Jurkat, Clone E6-1 (cell line): ENCODE results near the gene CENPC.
"Not testable (repeated sequence)": the region's sequence is repeated elsewhere in the genome, so short reads cannot be mapped to it uniquely, and the experiment has no call there.

Source experiments
- DNase-seq: peaks from one replicate; pipeline ENCODE4 v3.0.0-alpha.2; 2011; ENCODE audit warnings: low read depth, low spot score
- H3K4me3 ChIP-seq: 2 replicates; pipeline ENCODE4 v1.5.1; 2011; ENCODE audit warnings: mild to moderate bottlenecking, low read length, control low read depth, moderate library complexity

The CENPC gene

DNA sequence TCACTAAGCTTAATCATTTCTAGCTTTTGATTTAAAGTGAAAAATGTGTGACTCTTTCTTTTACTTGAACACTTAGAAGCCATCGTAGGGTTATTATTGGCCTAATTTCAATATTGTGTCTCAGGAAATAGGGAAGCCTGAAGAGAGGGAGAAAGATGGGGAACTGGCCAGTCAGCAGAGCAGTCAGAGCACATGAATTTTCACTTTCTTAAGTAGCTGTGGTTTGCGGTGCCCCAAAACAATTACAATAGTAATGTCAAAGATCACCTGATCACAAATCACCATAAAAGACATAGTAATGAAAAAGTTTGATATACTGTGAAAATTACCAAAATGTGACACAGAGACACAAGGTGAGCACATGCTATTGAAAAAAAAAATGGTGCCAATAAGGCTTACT, 45.5 kb downstream of the CENPC start:
- no peak overlapping the region for H3K4me3 ChIP-seq
- no peak for DNase-seq

GRCh38 chr4:67483868-67484602, 61.3 kb downstream of the CENPC start:
- no peak for DNase-seq
- no peak overlapping the region for H3K4me3 ChIP-seq

DNA sequence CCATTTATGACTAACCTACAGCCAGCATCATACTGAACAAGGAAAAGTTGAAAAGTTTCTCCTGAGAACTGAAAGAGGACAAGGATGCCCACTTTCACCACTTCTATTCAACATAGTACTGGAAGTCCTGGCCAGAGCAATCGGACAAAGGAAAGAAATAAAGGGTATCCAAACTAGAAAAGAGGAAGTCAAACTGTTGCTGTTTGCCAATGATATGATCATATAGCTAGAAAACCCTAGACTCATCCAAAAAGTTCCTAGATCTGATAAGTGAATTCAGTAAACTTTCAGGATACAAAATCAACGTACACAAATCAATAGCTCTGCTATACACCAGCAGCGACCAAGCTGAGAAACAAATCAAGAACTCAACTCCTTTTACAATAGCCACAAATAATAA, 64.5 kb downstream of the CENPC start:
- no peak for DNase-seq
- no peak overlapping the region for H3K4me3 ChIP-seq

DNA sequence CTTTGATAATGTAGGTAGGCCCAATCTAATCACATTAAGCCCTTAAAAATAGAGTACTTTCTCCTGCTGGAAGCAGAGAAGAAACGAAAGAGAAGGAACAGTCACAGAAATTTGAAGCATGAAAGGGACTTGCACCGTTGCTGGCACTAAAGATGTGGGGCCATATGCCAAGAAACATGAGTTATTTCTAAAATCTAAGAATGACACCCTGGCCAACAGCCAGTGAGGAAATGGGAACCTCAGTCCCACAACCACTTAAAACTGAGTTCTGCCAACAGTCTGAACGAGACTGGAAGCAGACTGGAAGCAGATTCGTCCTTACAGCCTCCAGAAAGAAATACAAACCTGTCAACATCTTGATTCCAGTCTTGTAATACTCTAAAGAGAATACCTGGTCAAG, 70.1 kb downstream of the CENPC start:
- H3K4me3 ChIP-seq = no peak overlapping the region
- DNase-seq = no peak

GRCh38 chr4:67470871-67471270, 74.4 kb downstream of the CENPC start:
- no peak for DNase-seq
- H3K4me3 ChIP-seq = no peak overlapping the region

DNA sequence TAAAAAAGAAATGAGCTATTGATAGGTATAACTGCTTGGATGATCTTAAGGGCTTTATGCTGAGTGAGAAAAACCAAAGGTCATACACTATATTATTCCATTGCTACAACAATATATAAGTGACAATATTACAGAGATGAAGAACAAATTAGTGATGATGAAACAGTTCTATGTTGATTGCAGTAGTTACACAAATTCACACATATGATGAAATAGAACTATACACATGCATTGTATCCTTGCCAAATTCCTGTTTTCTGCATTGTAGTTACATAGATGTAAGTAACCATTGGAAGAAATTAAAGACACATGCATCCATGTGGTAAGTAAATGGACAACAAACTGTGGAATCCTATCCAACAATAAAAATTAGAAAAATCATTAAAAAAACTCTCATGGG, 76.5 kb downstream of the CENPC start:
- no peak for DNase-seq

GRCh38 chr4:67466751-67467150, 78.6 kb downstream of the CENPC start:
- no peak overlapping the region for H3K4me3 ChIP-seq
- no peak for DNase-seq

More for the DNA sequence above, 76.5 kb downstream of the CENPC start:
- no peak overlapping the region for H3K4me3 ChIP-seq

DNA sequence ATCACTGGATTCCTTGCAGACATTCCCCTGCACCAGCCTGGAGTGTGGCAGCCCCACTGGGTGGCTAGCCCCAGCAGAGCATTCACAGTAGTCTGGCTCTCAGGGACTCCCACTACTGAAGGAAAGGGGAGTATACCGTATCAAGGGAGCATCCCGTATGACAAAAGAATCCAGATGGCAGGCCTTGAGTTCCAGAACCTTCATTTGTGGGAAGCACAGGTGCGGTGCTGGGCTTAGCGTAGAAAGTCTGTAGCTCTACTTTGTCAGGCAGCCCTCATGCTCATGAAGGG, 79.6 kb downstream of the CENPC start:
- H3K4me3 ChIP-seq = no peak overlapping the region
- DNase-seq = no peak

DNA sequence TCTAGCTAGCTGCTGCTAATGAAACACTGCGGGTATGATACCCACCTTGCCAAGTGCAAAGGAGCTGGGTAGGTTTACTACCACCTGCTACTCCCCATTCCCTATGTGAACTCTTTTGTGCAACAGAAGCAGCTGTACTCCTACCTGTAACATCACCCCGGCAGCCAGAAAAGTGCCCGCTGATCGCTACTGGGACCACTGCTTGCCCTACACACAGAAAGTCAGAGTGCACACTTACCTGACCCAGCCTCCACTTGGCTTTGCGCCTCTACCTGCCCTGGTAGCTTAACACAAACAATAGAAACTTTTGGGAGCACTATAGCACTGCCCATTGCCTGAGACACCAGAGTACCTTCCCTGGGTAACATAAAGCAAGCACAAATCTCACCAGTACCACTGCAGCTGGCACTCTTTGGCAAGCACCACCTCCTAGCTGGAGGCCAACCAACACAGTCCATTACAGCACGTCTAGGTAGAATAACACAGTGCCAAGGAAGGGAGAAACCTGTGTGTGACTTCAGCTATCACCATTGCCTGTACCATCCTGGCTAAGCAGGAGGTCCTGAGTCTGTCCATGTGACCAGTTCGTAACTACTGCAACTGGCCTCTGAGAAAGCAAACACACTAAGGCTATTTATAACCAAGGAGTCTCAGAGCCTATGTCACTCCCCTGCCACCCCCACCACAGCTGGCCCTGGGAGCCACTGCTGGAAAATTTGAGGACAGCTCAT, 80.1 kb downstream of the CENPC start:
- no peak overlapping the region for H3K4me3 ChIP-seq
- DNase-seq = no peak

DNA sequence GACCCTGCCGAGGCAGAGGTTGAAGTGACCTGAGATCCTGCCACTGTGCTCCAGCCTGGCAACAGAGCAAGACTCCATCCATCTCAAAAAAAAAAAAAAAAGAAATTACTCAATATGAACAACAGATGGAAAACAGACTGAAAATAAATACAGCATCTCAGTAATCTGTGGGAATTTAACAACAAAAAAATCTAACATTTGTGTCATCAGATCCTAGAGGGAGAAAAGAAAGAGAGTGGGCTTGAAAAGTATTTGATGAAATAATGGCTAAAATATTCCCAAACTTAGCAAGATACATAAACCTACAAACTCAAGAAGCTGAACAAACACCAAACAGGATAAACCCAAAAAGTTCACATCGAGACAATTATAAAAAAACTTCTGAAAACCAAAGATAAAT, 84.7 kb downstream of the CENPC start:
- H3K4me3 ChIP-seq = no peak overlapping the region
- no peak for DNase-seq

GRCh38 chr4:67459164-67459563, 86.1 kb downstream of the CENPC start:
- no peak overlapping the region for H3K4me3 ChIP-seq
- no peak for DNase-seq

DNA sequence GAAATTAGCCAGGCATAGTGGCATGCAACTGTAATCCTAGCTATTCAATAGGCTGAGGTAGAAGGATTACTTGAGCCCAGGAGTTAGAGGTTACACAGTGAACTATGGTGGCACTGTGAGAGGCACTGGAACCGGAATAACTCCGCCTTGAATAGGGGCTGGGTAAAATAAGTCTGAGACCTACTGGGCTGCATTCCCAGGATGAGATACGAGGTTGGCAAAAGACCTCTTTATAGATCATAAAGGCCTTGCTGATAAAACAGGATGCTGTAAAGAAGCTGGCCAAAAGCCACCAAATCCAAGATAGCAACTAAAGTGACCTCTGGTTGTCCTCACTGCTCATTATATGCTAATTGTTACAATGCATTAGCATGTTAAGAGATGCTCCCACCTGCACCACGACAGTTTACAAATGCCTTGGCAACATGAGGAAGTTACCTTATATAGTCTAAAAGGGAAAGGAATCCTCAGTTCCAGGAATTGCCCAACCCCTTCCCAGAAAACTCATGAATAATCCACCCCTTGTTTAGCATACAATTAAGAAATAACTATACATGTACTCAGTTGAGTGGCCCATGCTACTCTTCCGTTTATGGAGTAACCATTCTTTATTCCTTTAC, 88.6 kb downstream of the CENPC start:
- no peak overlapping the region for H3K4me3 ChIP-seq
- no peak for DNase-seq

- DNase-seq, H3K4me3 ChIP-seq: not testable (repeated sequence)
These were observed 92.5 kb downstream of the CENPC start for GRCh38 chr4:67452846-67453205.

- no peak overlapping the region for H3K4me3 ChIP-seq
- no peak for DNase-seq
These were observed 93.0 kb downstream of the CENPC start for GRCh38 chr4:67452100-67452845.

DNA sequence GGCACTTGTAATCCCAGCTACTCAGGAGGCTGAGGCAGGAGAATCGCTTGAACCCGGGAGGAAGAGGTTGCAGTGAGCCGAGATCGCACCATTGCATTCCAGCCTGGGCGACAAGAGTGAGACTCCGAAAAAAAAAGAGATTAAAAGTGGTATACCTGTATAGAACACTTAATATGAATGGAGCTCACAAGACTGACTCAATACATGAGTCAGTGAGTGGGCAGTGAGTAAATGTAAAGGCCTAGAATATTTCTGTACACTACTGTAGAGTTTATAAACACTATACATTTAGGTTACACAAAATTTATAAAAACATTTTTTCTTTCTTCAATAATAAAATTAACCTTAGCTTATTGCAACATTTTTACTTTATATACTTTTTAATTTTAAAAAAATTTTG, 93.8 kb downstream of the CENPC start:
- no peak overlapping the region for H3K4me3 ChIP-seq
- no peak for DNase-seq

DNA sequence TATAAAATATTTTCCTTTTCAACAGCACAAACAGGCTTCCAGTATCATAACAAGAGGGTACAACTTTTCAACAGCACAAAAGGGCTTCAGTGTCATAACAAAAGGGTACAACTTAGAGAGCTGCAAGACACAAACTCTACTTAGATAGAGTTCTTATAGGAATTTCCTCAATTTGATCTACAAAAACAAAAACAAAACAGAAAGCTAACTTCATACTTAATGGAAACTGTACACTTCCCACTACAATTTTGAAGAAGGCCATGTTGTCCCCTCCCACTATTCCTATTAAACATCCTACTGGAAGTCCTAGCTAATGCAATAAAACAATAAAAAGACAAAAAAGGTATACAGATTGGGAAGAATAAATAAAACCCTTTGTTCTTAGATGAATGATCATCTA, 96.7 kb downstream of the CENPC start:
- H3K4me3 ChIP-seq = no peak overlapping the region
- DNase-seq = no peak

DNA sequence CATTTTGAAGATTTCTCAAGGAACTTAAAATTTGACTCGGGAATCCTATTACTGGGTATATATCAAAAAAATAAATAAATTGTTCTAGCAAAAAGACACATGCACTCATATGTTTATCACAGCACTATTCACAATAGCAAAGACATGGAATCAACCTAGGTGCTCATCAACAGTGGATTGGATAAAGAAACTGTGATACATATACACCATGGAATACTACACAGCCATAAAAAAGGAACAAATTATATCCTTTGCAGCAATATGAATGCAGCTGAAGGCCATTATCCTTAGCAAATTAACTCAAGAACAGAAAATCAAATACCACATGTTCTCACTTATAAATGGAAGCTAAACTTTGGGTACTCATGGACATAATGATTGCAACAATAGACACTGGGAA, 97.4 kb downstream of the CENPC start:
- no peak for DNase-seq
- no peak overlapping the region for H3K4me3 ChIP-seq

- no peak overlapping the region for H3K4me3 ChIP-seq
- DNase-seq = no peak
These were observed 98.5 kb downstream of the CENPC start for GRCh38 chr4:67446811-67447210.

GRCh38 chr4:67445881-67446280, 99.4 kb downstream of the CENPC start:
- H3K4me3 ChIP-seq, DNase-seq: not testable (repeated sequence)

DNA sequence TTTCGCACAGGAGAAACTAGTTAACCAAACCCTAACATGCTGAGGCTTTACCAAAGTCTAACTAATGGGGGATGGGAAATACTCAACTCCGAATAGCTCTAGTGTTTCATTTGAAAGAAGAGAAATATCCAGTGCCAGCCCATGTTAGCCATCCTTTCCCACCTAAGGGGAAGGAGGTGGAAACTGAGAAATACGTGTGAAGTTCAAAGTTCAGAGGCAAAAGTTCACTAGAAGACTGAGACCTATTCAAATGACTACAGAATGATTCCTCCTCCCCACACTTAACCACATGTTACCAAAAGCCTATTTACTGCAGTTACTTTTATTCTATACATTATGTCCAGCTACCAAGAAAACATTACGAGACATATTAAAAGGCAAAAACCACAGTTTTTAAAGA, 106.3 kb downstream of the CENPC start:
- no peak overlapping the region for H3K4me3 ChIP-seq
- no peak for DNase-seq
